GM12878 (cell line): Measurements from ENCODE around the gene IFT27. TPM values are rescaled to one million over a fixed set of nuclear protein-coding genes. Genes with fewer than 3 reads are reported as not detected.

Experiments used
- ATAC-seq: fragments of 200-7000 bp; cut with Tn5 transposase; 3 replicates; pipeline ENCODE4 v1.9.1; 2020; ENCODE audit warnings: mild to moderate bottlenecking, moderate library complexity
- BruUV-seq: library from RNA; stranded (reverse); fragments of 400-500 nt; replicated peaks from 2 replicates; lab custom pipeline; 2021; lab: Mats Ljungman, UMichigan
- CTCF ChIA-PET: fragments of 300-600 bp; sonication (Branson Sonifier 250); formaldehyde crosslinking; extraction: SDS; loops from one replicate; lab custom pipeline; 2021; ENCODE audit warnings: inconsistent platforms; lab: Yijun Ruan, JAX
- POLR2A ChIA-PET: fragments of 350-600 bp; formaldehyde crosslinking; extraction: SDS; loops from one replicate; lab custom pipeline; 2021; ENCODE audit warnings: inconsistent platforms; lab: Charles Lee
- RAD21 ChIA-PET: fragments of 300-600 bp; sonication (Branson Sonifier 250); formaldehyde crosslinking; loops from one replicate; lab custom pipeline; 2023; ENCODE audit warnings: antibody characterized with exemption; ENCODE audit not compliant: unreplicated experiment; lab: Charles Lee
- SMC1A ChIA-PET: fragments of 300-600 bp; sonication (Branson Sonifier 250); formaldehyde crosslinking; loops from one replicate; lab custom pipeline; 2023; ENCODE audit not compliant: unreplicated experiment, uncharacterized antibody; lab: Charles Lee
- DNase-seq: peaks from one replicate; pipeline ENCODE4 v3.0.0-alpha.2; 2011; ENCODE audit warnings: low read depth, low spot score
- FAIRE-seq: peaks from 3 replicates; lab custom pipeline; 2011; peaks lifted over from hg19 to GRCh38; lab: Jason Lieb, UNC
- H2AFZ ChIP-seq: 2 replicates; pipeline ENCODE4 v1.6.0; 2011; ENCODE audit warnings: low read depth, low read length, control low read depth; ENCODE audit not compliant: control insufficient read depth
- H3K27ac ChIP-seq: 2 replicates; pipeline ENCODE4 v1.5.1; 2011; ENCODE audit warnings: control low read depth; ENCODE audit not compliant: control insufficient read depth, insufficient read depth
- H3K27me3 ChIP-seq, 2 experiments: replicated peaks in 1 of 2; 2 replicates each; pipeline versions ENCODE4 v1.6.0 to v1.6.1; 2011; ENCODE audit warnings: low read length in 1 of 2; ENCODE audit not compliant: control insufficient read depth in 2 of 2, insufficient read depth in 2 of 2
- H3K36me3 ChIP-seq, 2 experiments: 2 replicates each; pipeline ENCODE4 v1.5.1; 2011; ENCODE audit warnings: low read length in 1 of 2; ENCODE audit not compliant: control insufficient read depth in 2 of 2, insufficient read depth in 2 of 2
- H3K4me1 ChIP-seq: 2 replicates; pipeline ENCODE4 v1.6.1; 2011; ENCODE audit warnings: mild to moderate bottlenecking, low read length, moderate library complexity, mixed read lengths; ENCODE audit not compliant: control insufficient read depth, insufficient read depth
- H3K4me2 ChIP-seq: 2 replicates; pipeline ENCODE4 v1.6.0; 2011; ENCODE audit warnings: control low read depth; ENCODE audit not compliant: control insufficient read depth, insufficient read depth
- H3K4me3 ChIP-seq: fragments of 200-600 bp; sonication (generic); 2 replicates; pipeline ENCODE4 v1.5.1; 2016
- H3K79me2 ChIP-seq: 2 replicates; pipeline ENCODE4 v1.6.0; 2011; ENCODE audit warnings: low read length; ENCODE audit not compliant: control insufficient read depth, insufficient read depth
- H3K9ac ChIP-seq: 2 replicates; pipeline ENCODE4 v1.8.0; 2011; ENCODE audit warnings: low read length, control low read depth, mixed read lengths; ENCODE audit not compliant: control insufficient read depth, insufficient read depth
- H3K9me3 ChIP-seq: replicated peaks from 3 replicates; pipeline ENCODE4 v1.5.1; 2011; ENCODE audit warnings: mild to moderate bottlenecking, low read length; ENCODE audit not compliant: control insufficient read depth, insufficient read depth
- H4K20me1 ChIP-seq: 2 replicates; pipeline ENCODE4 v1.6.0; 2011; ENCODE audit not compliant: control insufficient read depth, insufficient read depth
- DPF2 ChIP-seq: fragments of 450-650 bp; IDR thresholded peaks from 2 replicates; pipeline ENCODE4 v1.6.1; 2017; ENCODE audit warnings: mild to moderate bottlenecking
- ESRRA ChIP-seq: IDR thresholded peaks from 2 replicates; pipeline ENCODE4 v1.6.1; 2012; ENCODE audit warnings: mild to moderate bottlenecking, low read length, improper control_type of control experiment
- GABPA ChIP-seq: IDR thresholded peaks from 2 replicates; pipeline ENCODE4 v1.6.1; 2014; ENCODE audit warnings: antibody characterized with exemption, low read depth, mild to moderate bottlenecking, inconsistent platforms
- IKZF1 ChIP-seq: fragments of 450-650 bp; conservative IDR thresholded peaks from 2 replicates; pipeline ENCODE4 v1.6.1; 2017; ENCODE audit warnings: antibody characterized with exemption, mild to moderate bottlenecking
- MEF2A ChIP-seq: IDR thresholded peaks from 2 replicates; pipeline ENCODE4 v1.6.1; 2011; ENCODE audit warnings: low read depth, mild to moderate bottlenecking, low read length, moderate library complexity; ENCODE audit not compliant: insufficient read depth
- MXI1 ChIP-seq: fragments of 150-350 bp; IDR thresholded peaks from 2 replicates; pipeline ENCODE4 v1.6.1; 2011; ENCODE audit warnings: low read depth, mild to moderate bottlenecking, inconsistent platforms, low read length, improper control_type of control experiment
- POLR2A ChIP-seq: IDR thresholded peaks from 2 replicates; pipeline ENCODE4 v1.6.1; 2011; ENCODE audit warnings: low read depth, mild to moderate bottlenecking, low read length
- REST ChIP-seq: IDR thresholded peaks from 2 replicates; pipeline ENCODE4 v1.6.1; 2012; ENCODE audit warnings: mild to moderate bottlenecking, low read depth, low read length
- SMC3 ChIP-seq: IDR thresholded peaks from 2 replicates; pipeline ENCODE4 v1.6.1; 2011; ENCODE audit warnings: low read length, improper control_type of control experiment, borderline replicate concordance
- ZBTB40 ChIP-seq: fragments of 450-650 bp; IDR thresholded peaks from 2 replicates; pipeline ENCODE4 v1.6.1; 2016; ENCODE audit warnings: mild to moderate bottlenecking, moderate library complexity, borderline replicate concordance
- WGBS: methylation state at CpG from one replicate; pipeline ENCODE4 v1.1.6; 2016; ENCODE audit warnings: low lambda C conversion rate; ENCODE audit not compliant: insufficient replicate concordance, insufficient coverage; ENCODE audit errors: missing lambda C conversion rate; 5-methylcytosine and 5-hydroxymethylcytosine counted together
- in situ Hi-C: fragments of 300-500 bp; cut with MboI; formaldehyde crosslinking; loops from 9 replicates; pipeline ENCODE4 v1.14.3; 2018; ENCODE audit warnings: mixed read lengths
- intact Hi-C: fragments of 100-400 bp; cut with micrococcal nuclease; formaldehyde crosslinking; loops from one replicate; pipeline ENCODE4 v1.14.2; 2022; ENCODE audit not compliant: unreplicated experiment
- polyA plus RNA-seq, 11 experiments: library from polyadenylated mRNA; depleted of rRNA in 4 of 11; unstranded in 6 of 11; stranded (reverse) in 5 of 11; fragments of >200 nt; fragmentation: Nextera tagmentation in 4 of 11; fragmentation: Illumina TruSeq in 1 of 11; extraction: Ambion mirVana in 4 of 11; extraction: Trizol in 1 of 11; gene quantifications; 1 replicate in 1 of 11; 2 replicates in 10 of 11; pipeline versions ENCODE4 v1.2.1 to v1.2.3, GENCODE V29; 2011 to 2016; ENCODE audit warnings: inconsistent platforms in 2 of 11, missing spikeins in 2 of 11, low read depth in 1 of 11
- total RNA-seq, 4 experiments: library from RNA; depleted of rRNA in 3 of 4; stranded (reverse); fragments of >200 nt in 3 of 4; fragmentation: Illumina TruSeq in 1 of 4; extraction: Trizol in 1 of 4; gene quantifications; 2 replicates each; pipeline versions ENCODE4 v1.2.1 to v1.2.3, GENCODE V29; 2013 to 2021
- TF ChIP-seq, protein P1 (sequence below): fragments of 450-650 bp; IDR thresholded peaks from 2 replicates; pipeline ENCODE4 v1.6.1; 2016; ENCODE audit warnings: mild to moderate bottlenecking
- TF ChIP-seq, protein P2 (sequence below): fragments of 450-650 bp; IDR thresholded peaks from 2 replicates; pipeline ENCODE4 v1.6.1; 2017; ENCODE audit warnings: mild to moderate bottlenecking

IFT27 gene
- total and polyA plus RNA-seq, 10 of the 15 experiments (the other 5 are each of a cell fraction or from before 2014, with no cell fraction given) = 2.7 to 32.5 (median 10.2) TPM

- H3K79me2 ChIP-seq = no peaks in the 10 kb centered on the region
- H3K9me3 ChIP-seq = no peaks in the 10 kb centered on the region
- H3K9ac ChIP-seq = no peak overlapping the region
- CTCF ChIA-PET = no interaction called here
- ATAC-seq = no peak
- RAD21 ChIA-PET = no interaction called here
- no peak overlapping the region for H3K27ac ChIP-seq
- DNase-seq = no peak
- 0 out of 2 replicates have a peak, but pooled peaks cover 3% of the 10 kb centered on the region for H4K20me1 ChIP-seq
- no peaks in the 10 kb centered on the region for H3K36me3 ChIP-seq
- no TSS peak for BruUV-seq
- SMC1A ChIA-PET = interaction anchor here (0.5 to 0.6 kb wide), 2 partner anchors 143 to 229 kb away, joined by 3 read pairs; no protein-coding TSS in a partner anchor
- POLR2A ChIA-PET = no interaction called here
- H2AFZ ChIP-seq = no peak overlapping the region
- in situ Hi-C loops (no loop called here), intact Hi-C loops (no loop called here)
- no peak for FAIRE-seq
- 64% methylated on average over 9 of the region's 9 CpGs for WGBS
- H3K4me2 ChIP-seq = no peak overlapping the region
- H3K4me3 ChIP-seq = no peak overlapping the region
- H3K4me1 ChIP-seq = no peaks in the 10 kb centered on the region
- H3K27me3 ChIP-seq = no peaks in the 10 kb centered on the region; a peak in 1 of 4 replicates
- TF ChIP-seq, protein P1, sequence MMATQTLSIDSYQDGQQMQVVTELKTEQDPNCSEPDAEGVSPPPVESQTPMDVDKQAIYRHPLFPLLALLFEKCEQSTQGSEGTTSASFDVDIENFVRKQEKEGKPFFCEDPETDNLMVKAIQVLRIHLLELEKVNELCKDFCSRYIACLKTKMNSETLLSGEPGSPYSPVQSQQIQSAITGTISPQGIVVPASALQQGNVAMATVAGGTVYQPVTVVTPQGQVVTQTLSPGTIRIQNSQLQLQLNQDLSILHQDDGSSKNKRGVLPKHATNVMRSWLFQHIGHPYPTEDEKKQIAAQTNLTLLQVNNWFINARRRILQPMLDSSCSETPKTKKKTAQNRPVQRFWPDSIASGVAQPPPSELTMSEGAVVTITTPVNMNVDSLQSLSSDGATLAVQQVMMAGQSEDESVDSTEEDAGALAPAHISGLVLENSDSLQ = no peak
- TF ChIP-seq ESRRA = no peak
- no peak for TF ChIP-seq MXI1
- no peak for TF ChIP-seq MEF2A
- no peak for TF ChIP-seq SMC3
- no peak for TF ChIP-seq ZBTB40
- TF ChIP-seq, protein P2, sequence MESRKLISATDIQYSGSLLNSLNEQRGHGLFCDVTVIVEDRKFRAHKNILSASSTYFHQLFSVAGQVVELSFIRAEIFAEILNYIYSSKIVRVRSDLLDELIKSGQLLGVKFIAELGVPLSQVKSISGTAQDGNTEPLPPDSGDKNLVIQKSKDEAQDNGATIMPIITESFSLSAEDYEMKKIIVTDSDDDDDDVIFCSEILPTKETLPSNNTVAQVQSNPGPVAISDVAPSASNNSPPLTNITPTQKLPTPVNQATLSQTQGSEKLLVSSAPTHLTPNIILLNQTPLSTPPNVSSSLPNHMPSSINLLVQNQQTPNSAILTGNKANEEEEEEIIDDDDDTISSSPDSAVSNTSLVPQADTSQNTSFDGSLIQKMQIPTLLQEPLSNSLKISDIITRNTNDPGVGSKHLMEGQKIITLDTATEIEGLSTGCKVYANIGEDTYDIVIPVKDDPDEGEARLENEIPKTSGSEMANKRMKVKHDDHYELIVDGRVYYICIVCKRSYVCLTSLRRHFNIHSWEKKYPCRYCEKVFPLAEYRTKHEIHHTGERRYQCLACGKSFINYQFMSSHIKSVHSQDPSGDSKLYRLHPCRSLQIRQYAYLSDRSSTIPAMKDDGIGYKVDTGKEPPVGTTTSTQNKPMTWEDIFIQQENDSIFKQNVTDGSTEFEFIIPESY = no peak
- TF ChIP-seq REST = no peak
- no peak for TF ChIP-seq GABPA
- no peak for TF ChIP-seq DPF2
- no peak for TF ChIP-seq POLR2A
- TF ChIP-seq IKZF1 = no peak
Measured at GRCh38 chr22:36764060-36764459, 11.9 kb downstream of the IFT27 start.
